HG03064 (cell line): ENCODE measurements around the gene CSNK2A1.
"Not testable (repeated sequence)": the region's sequence is repeated elsewhere in the genome, so short reads cannot be mapped to it uniquely, and the experiment has no call there.

ENCODE experiments used
- ATAC-seq: cut with Tn5 transposase; IDR thresholded peaks from one replicate; pipeline ENCODE4 v1.9.1; 2021; ENCODE audit warnings: low read depth; ENCODE audit not compliant: unreplicated experiment

The CSNK2A1 gene

GRCh38 chr20:462199-462991 is 81.2 kb downstream of the CSNK2A1 start, which contains the start of gene TBC1D20:
TSS of gene TBC1D20 (minus strand) at chr20:462533. CDS start at chr20:462405, 128 bp downstream.
- ATAC-seq: peak; percentile 90

- ATAC-seq: peak; percentile 37
These were observed 82.1 kb downstream of the CSNK2A1 start for GRCh38 chr20:461254-462198.

GRCh38 chr20:460707-461106 is 82.9 kb downstream of the CSNK2A1 start:
- no peak for ATAC-seq

- ATAC-seq: no peak
These were observed 83.4 kb downstream of the CSNK2A1 start for GRCh38 chr20:460180-460579.

- no peak for ATAC-seq
These were observed 84.8 kb downstream of the CSNK2A1 start for GRCh38 chr20:458776-459175.

- no peak for ATAC-seq
These were observed 88.6 kb downstream of the CSNK2A1 start for GRCh38 chr20:454951-455350.

GRCh38 chr20:452021-452420 is 91.6 kb downstream of the CSNK2A1 start:
- ATAC-seq: not testable (repeated sequence)

- ATAC-seq: no peak
These were observed 97.9 kb downstream of the CSNK2A1 start for GRCh38 chr20:445514-446336.

GRCh38 chr20:444862-445426 is 98.6 kb downstream of the CSNK2A1 start:
- ATAC-seq: no peak

- ATAC-seq: no peak
These were observed 99.5 kb downstream of the CSNK2A1 start for GRCh38 chr20:444117-444516.

GRCh38 chr20:443223-443775 is 100.3 kb downstream of the CSNK2A1 start:
- no peak for ATAC-seq

DNA sequence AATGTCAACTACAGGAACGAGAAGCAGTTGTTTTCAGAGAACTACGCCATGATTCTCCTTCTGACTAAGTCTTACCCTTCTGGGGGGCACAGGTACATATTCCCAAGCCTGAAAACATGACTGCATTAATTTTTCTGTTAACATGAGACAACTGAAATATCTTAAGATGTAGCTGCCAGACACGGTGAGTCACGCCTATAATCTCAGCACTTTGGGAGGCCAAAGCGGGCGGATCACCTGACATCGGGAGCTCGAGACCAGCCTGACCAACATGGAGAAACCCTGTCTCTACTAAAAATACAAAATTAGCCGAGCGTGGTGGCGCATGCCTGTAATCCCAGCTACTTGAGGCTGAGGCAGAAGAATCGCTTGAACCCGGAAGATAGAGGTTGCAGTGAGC is 103.0 kb downstream of the CSNK2A1 start:
- ATAC-seq: no peak

GRCh38 chr20:440148-440547 is 103.4 kb downstream of the CSNK2A1 start:
- no peak for ATAC-seq

DNA sequence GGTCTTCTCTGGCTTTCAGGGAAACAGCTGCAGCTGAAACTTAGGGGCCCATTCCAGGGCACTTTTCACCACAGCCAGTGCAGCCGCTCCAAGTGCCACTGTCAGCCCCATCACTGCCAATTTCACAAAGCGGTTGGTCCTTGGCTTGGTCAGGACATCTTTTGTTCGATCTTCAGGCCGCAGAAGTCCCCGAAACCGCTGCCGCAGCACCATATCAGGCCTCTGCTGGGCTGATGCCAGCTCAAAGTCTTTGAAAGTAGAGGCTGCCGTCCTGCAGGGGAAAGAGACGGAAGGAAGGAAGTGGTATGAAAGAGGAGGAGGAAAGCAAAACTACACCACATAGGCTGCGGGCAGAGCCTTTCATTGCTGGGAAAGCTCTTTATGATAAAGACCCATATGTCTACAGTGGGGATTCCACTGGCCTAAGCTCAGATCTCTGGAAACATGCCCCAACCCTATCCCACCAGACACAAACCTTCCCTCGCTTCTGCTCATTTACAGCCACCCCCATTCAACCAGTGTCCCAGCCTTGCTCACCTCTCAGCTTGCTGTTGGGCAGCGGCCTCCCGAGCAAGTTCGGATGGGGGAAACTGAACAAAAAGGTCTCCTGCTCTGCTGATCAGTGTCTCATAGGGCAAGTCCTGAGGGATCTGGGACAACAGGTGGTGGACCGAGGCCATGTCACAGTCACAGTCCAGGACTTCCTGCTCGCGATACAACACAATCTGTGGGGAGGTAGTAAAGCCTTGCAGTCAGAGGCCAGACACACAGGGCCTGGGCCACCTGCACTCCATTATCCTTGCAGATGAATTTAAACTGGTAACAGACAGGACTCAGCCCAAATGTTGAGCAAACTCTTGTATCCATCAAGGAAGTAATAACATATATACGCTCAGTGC is 104.8 kb downstream of the CSNK2A1 start:
- no peak for ATAC-seq

DNA sequence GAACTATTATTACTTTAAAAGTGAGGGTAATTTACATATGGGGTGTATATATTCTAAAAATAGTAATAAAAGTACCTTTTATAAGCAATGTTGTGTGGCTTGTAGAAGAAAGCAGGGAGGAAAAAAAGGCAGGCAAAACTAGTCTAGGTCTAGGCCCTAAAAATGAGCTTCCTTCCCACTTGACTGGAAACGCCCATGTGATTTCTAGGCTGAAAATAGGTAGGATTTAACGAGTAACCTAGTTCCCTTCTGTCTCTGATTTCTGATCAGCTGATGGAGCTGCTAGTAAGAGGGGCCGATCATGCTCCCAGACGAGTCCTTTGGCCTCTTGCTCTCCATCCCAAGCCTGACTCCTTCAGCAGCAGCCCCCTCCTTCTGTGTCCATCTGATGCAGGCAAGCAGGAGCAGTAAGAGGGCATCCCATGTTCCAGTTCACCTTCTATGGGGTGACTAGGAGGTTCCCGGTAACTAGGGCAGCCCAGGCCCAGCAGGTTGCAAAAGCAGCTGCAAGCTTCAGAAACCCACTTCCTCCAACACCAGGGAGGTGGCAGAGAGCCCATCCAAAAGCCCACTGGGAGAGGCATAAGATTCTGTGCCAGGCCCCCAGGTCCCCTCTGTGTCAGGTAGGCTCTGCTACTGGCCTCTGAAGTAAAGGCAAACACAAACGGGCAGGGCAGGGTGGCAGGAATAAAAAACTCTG is 105.7 kb downstream of the CSNK2A1 start:
- no peak for ATAC-seq

GRCh38 chr20:436476-436875 is 107.1 kb downstream of the CSNK2A1 start:
- no peak for ATAC-seq

DNA sequence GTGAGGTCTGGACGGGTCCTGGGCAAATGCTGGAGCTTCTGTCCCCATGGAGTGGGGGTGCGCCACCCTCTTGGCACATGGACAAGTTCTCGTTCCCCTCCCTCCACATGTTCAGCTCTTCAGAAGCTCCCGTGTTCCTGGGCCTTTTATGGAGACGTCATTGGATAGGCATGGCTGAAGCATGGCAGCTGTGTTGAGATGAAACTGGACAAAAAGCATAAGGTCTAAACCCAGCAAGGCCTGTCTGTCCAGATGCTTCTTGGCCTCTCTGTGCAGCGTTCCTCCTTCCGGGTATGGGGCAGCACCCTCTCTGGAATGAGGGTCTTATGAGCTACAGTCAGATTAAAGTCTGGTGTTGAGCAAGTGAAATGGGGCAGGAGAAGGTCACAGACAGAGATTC is 108.0 kb downstream of the CSNK2A1 start:
- no peak for ATAC-seq

DNA sequence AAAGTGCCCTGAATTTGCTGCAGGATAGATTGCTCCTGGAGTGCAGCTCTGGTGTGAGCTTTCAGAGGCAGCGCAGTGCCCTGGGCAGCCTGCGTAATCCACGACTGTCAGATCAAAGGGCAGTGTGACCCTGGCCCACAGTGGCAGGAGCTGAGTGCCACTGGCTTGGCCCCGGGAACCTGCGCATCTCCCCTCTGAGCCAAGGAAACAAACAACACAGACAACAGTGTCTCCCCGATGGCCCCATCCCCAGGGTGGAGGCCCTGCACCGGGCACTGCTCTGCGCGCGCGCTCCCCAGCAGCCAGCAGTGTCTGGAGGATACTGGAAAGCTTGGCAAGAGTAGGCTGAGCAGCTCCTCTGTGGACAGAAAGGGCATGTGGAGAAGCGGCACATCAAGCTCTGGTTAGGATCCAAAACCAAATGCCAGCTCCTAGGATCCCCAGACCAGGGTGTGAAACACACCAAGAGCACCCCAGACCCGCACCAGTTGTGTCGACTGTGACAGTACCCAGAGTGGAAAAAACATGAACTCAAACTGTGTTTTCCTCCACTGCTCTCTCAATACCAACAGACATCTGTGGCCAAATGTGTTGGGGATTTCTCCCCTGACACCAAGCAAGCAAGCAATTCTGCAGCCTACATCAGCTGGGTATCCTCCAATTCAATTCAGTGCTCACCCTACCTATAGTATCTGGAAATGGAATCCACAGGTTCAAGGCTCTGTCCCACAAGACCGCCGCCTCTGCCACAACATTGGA is 108.8 kb downstream of the CSNK2A1 start:
- ATAC-seq: no peak
